IPS-18c (cell line): ENCODE data around the gene CD6.

Source experiments
- H3K4me3 ChIP-seq: 2 replicates; pipeline ENCODE4 v1.7.0; 2013; ENCODE audit warnings: low read depth, mild to moderate bottlenecking, low read length, moderate library complexity; ENCODE audit not compliant: insufficient read depth
- H3K9me3 ChIP-seq: one replicate; pipeline ENCODE4 v1.6.1; 2013; ENCODE audit warnings: mild to moderate bottlenecking, low read length, moderate library complexity; ENCODE audit not compliant: control insufficient read depth, insufficient read depth

CD6 gene

DNA sequence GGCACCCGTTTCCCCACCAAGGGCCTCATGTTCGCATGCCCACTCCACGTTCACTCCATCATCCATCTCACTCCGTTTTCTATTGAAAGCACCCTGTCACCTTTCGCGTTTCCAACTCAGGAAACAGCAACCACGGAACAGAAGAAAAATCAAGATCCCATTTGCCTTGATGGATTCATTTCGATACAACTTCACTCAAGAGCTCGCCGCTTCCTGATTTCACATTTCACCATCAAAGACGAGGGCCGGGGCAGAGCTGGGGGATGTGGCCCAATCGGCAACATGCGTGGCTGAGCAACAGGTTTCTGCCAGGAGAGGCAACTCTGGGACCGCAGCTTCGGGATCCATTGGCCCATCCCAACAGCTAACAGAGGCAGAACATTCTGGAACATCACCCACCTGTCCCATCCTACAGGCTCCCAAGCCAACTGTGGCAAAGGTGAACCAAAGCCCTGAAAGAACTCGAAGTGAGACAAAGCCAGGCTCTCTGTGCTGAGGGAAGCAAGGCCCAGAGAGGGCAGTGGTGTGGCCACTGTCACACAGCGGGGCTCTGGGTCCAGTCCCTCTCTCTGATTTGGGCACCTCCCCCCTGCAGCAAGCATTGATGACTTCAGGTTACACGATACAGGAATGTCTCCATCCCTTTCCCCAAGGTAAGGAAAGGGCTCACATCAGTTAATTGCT is 94.6 kb downstream of the CD6 start:
- Histone ChIP-seq H3K4me3 (no peak overlapping the region), H3K9me3 (peaks cover 4% of the 10 kb centered on the region)

DNA sequence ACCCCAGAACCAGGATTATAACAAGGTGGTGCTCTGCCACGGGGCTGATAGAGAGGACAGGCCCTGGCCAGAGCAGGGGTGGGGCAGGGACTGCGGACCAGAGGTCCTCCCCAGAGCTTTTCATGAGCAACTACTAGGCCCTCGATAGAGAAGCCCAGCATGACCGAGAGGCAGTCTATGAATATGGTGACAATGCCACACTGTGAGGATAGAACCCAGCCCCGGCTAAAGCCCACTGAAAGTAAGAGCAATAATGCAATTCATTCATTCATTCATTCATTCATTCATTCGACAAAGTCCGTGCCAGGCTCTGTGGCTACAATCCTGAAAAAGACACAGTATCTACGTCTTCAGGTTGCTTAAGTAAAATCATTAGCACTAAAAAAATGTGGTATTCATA is 95.2 kb downstream of the CD6 start:
- peaks cover 4% of the 10 kb centered on the region for H3K9me3 ChIP-seq
- no peak overlapping the region for H3K4me3 ChIP-seq

DNA sequence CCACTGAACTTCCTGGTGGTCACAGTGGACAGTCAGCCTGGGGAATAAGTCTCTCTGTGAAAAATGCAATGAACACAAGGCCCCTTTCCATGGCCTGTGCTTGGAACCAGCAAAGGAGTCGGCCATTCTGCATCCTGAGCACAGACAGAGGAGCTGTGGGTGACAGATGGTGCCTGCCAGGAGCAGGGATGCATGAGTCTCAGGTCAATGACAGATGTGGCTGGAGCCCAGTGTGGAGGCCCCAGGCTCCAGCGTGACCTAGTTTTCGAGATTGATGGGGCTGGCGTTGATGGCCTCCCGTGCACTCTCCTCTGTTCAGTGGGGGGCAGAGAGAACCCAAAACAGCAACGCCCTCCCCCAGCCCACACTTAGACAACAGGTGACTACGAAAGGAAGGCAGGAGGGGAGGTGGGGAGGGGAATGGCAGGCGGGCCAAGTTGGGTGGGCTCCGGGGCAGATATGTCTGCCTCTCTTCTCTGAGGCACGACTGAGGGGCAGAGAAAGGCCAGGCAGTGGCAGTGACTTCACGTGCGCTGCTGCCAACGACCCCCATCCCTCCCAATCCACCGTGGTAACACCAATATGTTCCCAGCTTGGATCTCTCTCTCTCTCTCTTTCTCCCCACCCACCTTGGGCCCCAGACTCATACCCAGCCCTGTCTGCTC is 96.4 kb downstream of the CD6 start:
- H3K4me3 ChIP-seq = no peak overlapping the region
- no peaks in the 10 kb centered on the region for H3K9me3 ChIP-seq

DNA sequence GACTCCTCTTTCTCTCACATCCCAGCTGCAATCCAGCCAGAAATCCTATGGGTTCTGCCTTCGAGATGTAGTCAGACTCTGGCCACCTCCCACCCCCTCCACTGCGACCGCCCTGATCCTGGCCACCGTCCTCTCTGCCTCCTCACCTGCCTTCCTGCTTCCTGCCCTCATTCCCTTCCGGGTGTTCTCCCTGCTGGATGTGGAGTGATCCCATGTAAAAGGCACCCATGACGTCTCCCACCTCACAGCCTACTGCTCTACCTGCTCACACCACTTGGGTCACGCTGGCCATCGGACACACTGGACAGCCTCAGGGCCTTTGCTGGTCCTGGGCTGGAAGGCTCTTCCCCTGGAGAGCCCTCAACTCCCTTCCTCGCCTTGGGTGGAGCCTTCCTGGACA is 97.1 kb downstream of the CD6 start:
- H3K9me3 ChIP-seq = no peaks in the 10 kb centered on the region
- H3K4me3 ChIP-seq = no peak overlapping the region

DNA sequence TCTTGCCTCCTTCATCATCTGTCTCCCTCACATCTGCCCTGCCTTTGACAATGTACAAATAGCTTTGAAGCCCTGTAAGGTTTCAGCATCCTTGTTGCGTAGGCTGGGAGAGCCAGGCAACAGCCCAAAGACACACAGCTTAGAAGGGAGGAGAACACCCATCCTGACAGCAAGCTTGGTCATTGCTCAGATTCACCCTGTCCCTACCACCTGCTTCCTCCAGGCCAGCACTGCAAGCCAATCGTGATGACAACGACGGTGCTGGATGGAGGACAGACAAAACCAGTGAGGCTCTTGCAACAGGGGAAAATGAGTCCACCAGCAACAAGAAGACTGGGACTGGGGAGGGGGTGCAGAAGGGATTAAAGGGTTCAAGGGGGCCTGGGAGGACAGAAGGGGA is 97.9 kb downstream of the CD6 start:
- no peaks in the 10 kb centered on the region for H3K9me3 ChIP-seq

More for the DNA sequence above, 97.9 kb downstream of the CD6 start:
- no peak overlapping the region for H3K4me3 ChIP-seq
